ENCODE results near the gene LIN7C. TPM values are rescaled to one million over a fixed set of nuclear protein-coding genes. Genes with fewer than 3 reads are reported as not detected.

The LIN7C gene
- total RNA-seq, 4 donors from 2014 or later: 29.2 to 35.6 (median 34.5) TPM

DNA sequence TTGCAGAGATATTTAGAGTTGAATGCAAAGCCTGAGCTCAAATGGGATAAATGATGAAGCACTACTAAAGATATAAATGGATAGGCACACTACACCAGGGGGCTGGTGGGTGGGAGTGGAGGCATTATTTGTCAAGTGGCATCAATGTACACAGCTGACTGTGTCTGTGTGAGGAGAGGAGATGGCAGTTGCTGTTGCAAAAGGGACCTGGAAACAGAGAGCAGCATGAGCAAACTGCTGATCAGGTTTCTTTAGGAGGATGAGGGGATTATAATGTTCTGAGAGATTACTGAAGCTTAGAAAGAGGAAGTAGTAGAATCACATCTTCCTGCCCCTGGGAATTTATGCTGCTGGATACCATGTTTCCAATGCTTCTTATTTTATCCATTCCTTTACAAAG, 39.4 kb upstream of the LIN7C start:
- intact Hi-C loops (cut with DNase I; ENCODE audit: low total_unique reads): no loop called here
- no peak overlapping the region for H3K4me3 ChIP-seq (ENCODE audit: low read depth, poor library complexity, severe bottlenecking)
- TF ChIP-seq POLR2A (IDR thresholded peaks at IDR 0.05): no peak
- TF ChIP-seq, protein P1, sequence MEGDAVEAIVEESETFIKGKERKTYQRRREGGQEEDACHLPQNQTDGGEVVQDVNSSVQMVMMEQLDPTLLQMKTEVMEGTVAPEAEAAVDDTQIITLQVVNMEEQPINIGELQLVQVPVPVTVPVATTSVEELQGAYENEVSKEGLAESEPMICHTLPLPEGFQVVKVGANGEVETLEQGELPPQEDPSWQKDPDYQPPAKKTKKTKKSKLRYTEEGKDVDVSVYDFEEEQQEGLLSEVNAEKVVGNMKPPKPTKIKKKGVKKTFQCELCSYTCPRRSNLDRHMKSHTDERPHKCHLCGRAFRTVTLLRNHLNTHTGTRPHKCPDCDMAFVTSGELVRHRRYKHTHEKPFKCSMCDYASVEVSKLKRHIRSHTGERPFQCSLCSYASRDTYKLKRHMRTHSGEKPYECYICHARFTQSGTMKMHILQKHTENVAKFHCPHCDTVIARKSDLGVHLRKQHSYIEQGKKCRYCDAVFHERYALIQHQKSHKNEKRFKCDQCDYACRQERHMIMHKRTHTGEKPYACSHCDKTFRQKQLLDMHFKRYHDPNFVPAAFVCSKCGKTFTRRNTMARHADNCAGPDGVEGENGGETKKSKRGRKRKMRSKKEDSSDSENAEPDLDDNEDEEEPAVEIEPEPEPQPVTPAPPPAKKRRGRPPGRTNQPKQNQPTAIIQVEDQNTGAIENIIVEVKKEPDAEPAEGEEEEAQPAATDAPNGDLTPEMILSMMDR (IDR thresholded peaks at IDR 0.05): no peak
- no peak for DNase-seq (ENCODE audit: low spot score in 2 of 2)

DNA sequence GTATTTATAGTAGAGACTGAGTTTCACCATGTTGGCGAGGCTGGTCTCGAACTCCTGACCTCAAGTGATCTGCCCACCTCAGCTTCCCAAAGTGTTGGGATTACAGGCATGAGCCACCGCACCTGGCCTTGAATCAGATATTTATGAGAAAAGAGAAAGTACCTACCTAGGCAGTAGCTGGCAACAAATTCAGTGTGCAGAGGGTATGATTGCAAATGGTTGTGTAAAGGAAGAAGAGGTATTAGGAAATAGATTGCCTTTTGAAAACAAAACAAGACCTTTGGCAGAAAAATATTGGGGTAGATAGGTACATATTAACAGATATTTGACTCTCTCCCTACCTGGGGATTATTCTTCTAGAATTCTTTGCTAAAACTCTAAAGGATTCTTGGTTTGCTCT, 38.5 kb upstream of the LIN7C start:
- WGBS, 2 donors: 93 to 95% methylated on average over 3 of the region's 3 CpGs
- DNase-seq (ENCODE audit: low spot score in 2 of 2): no peak
- H3K4me3 ChIP-seq (ENCODE audit: low read depth, poor library complexity, severe bottlenecking): no peak overlapping the region
- TF ChIP-seq POLR2A (IDR thresholded peaks at IDR 0.05): no peak
- TF ChIP-seq, protein P1 (IDR thresholded peaks at IDR 0.05): no peak
- intact Hi-C loops (cut with DNase I; ENCODE audit: low total_unique reads): no loop called here

DNA sequence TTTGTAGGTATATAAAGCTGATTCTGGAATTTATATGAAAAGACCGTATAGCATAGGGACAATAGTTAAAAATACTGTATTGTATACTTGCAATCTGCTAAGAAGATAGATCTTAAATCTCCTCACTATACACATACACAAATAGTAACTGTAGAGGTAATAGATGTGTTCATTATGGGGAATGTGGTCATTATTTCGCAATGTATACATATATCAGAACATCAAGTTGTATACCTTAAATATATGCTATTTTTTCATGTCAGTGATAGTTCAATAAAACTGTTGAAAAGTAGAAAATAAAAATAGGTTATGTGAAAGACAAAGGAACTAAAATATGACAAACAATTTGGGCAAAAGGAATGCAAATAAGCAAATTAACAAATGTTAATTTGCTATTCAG, 35.2 kb upstream of the LIN7C start:
- intact Hi-C loops (cut with DNase I; ENCODE audit: low total_unique reads): no loop called here
- H3K4me3 ChIP-seq (ENCODE audit: low read depth, poor library complexity, severe bottlenecking): no peak overlapping the region
- no peak for DNase-seq (ENCODE audit: low spot score in 2 of 2)
- no peak for TF ChIP-seq POLR2A (IDR thresholded peaks at IDR 0.05)
- 97 to 98% methylated on average over 2 of the region's 2 CpGs for WGBS, 2 donors

DNA sequence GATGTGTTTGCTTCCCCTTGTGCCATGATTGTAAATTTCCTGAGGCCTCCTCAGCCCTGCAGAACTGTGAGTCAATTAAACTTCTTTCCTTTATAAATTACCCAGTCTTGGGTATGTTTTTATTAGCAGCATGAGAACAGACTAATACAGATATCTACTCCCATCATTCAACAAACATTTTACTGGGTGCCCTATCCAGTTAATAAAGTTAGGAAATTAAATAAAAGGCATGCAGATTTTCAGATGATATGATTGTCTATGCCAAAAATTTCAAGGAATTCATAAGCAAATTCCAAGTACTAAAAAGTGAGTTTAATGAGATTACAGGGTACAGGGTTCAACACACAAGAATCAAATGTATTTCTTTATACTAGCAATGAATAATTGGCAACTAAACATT, 33.5 kb upstream of the LIN7C start:
- TF ChIP-seq POLR2A (IDR thresholded peaks at IDR 0.05): no peak
- no peak overlapping the region for H3K4me3 ChIP-seq (ENCODE audit: low read depth, poor library complexity, severe bottlenecking)
- DNase-seq (ENCODE audit: low spot score in 2 of 2): no peak
- intact Hi-C loops (cut with DNase I; ENCODE audit: low total_unique reads): no loop called here

DNA sequence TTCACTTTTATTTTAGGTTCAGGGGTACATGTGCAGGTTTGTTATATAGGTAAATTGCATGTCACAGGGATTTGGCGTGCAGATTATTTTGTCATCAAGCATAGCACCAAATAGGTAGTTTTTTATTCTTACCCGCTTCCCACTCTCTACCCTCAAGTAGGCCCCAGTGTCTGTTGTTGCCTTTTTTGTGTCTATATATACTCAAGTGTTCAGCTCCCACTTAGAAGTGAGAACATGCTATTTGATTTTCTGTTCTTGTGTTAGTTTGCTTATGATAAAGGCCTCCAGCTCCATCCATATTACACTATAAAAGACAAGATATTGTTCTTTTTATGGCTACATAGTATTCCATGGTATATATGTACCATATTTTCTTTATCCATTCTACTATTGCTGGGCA, 28.5 kb upstream of the LIN7C start:
- intact Hi-C loops (cut with DNase I; ENCODE audit: low total_unique reads): no loop called here
- no peak overlapping the region for H3K4me3 ChIP-seq (ENCODE audit: low read depth, poor library complexity, severe bottlenecking)
- TF ChIP-seq, protein P1 (IDR thresholded peaks at IDR 0.05): no peak
- TF ChIP-seq POLR2A (IDR thresholded peaks at IDR 0.05): no peak
- WGBS, 2 donors: 93 to 96% methylated on average over 2 of the region's 2 CpGs
- no peak for DNase-seq (ENCODE audit: low spot score in 2 of 2)

DNA sequence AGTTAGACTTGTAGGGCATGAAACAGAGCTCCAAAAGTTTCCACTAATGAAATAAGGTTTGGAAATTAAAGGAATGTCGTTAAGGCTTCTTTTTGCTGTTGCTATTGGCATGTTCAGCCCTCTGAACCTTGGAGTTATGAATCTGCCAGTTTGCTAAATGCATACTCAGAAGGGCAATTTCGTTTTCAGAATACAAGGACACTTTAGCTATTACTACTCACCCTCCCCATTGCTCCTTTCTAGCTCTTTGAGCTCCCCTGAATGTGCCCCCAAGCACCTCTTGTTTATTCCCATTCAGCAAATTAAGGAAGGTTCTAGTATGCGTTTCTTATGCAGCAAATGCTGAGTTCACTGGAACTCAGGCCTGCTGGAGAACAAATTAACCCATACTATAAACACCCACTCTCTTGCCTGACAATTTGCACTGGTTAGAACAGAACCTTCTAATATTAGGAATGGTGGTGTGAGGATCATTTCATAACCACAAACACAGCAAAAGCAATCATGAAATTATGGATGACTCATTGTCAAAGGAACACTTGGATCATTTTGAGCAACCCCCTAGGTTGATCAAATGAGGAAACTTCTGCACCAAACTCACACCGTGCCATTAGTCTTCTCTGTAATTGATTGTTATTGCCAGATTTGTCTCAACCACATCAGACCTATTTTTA, 26.2 kb upstream of the LIN7C start:
- 62 to 65% methylated on average over 4 of the region's 4 CpGs for WGBS, 2 donors
- TF ChIP-seq POLR2A (IDR thresholded peaks at IDR 0.05): no peak
- TF ChIP-seq, protein P1 (IDR thresholded peaks at IDR 0.05): no peak
- no peak for DNase-seq (ENCODE audit: low spot score in 2 of 2)
- no peak overlapping the region for H3K4me3 ChIP-seq (ENCODE audit: low read depth, poor library complexity, severe bottlenecking)
- intact Hi-C loops (cut with DNase I; ENCODE audit: low total_unique reads): no loop called here

DNA sequence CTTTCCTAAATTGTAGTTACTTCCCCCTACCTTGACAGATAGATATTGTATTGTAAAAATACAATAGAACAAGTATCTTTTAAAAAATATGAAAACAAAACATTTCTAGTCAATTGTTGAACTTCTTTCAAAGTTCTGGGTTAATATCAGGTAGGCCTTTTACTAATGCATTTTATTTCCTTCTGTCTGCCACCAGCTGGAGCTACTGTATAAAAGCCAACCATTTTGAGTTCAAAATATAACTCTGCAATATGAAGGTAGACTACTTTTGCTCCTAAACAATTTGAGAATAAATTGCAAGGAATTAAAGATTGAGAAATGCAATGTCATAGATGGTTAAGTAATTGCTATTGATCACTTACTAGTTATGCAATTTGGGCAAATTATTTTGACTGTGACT, 22.1 kb upstream of the LIN7C start:
- intact Hi-C loops (cut with DNase I; ENCODE audit: low total_unique reads): no loop called here
- DNase-seq (ENCODE audit: low spot score in 2 of 2): no peak
- TF ChIP-seq, protein P1 (IDR thresholded peaks at IDR 0.05): no peak
- no peak for TF ChIP-seq POLR2A (IDR thresholded peaks at IDR 0.05)
- no peak overlapping the region for H3K4me3 ChIP-seq (ENCODE audit: low read depth, poor library complexity, severe bottlenecking)
